Measurements from ENCODE around the gene TREML4.
A peak's percentile ranks its signal among the peaks of the same experiment; 100 is the strongest.

TREML4 gene

GRCh38 chr6:41255638-41256246, 27.6 kb downstream of the TREML4 start:
- no peak overlapping the region for H3K4me3 ChIP-seq (ENCODE audit: low read depth, low read length)
- H3K36me3 ChIP-seq (ENCODE audit: control insufficient read depth, insufficient read depth, low read length) = no peaks in the 10 kb centered on the region
- H3K4me2 ChIP-seq (ENCODE audit: low read length) = no peak overlapping the region
- no peaks in the 10 kb centered on the region for H3K79me2 ChIP-seq
- no peak overlapping the region for H3K27ac ChIP-seq
- no peak for TF ChIP-seq CTCF (IDR thresholded peaks at IDR 0.05)
- H3K27me3 ChIP-seq (ENCODE audit: control insufficient read depth, insufficient read depth, low read length) = no peaks in the 10 kb centered on the region
- H3K9ac ChIP-seq = no peak overlapping the region
- peaks cover 5% of the 10 kb centered on the region for H3K4me1 ChIP-seq
- no peak overlapping the region for H2AFZ ChIP-seq
- H3K9me3 ChIP-seq (ENCODE audit: control insufficient read depth, low read length) = no peaks in the 10 kb centered on the region

- Histone ChIP-seq H3K27ac (peak overlapping the region; percentile 30), H3K27me3 (ENCODE audit: control insufficient read depth, insufficient read depth, low read length) (no peaks in the 10 kb centered on the region), H3K9me3 (ENCODE audit: control insufficient read depth, low read length) (no peaks in the 10 kb centered on the region), H2AFZ (no peak overlapping the region), H3K79me2 (no peaks in the 10 kb centered on the region), H3K4me3 (ENCODE audit: low read depth, low read length) (no peak overlapping the region), H3K36me3 (ENCODE audit: control insufficient read depth, insufficient read depth, low read length) (no peaks in the 10 kb centered on the region), H3K4me2 (ENCODE audit: low read length) (no peak overlapping the region), H3K9ac (no peak overlapping the region), H3K4me1 (peaks cover 5% of the 10 kb centered on the region)
- TF ChIP-seq CTCF (IDR thresholded peaks at IDR 0.05) = no peak
These were observed 28.2 kb downstream of the TREML4 start for GRCh38 chr6:41256383-41256782.

GRCh38 chr6:41257369-41258195, 29.4 kb downstream of the TREML4 start:
- Histone ChIP-seq H3K9me3 (ENCODE audit: control insufficient read depth, low read length) (peaks cover 4% of the 10 kb centered on the region), H3K4me1 (peaks cover 5% of the 10 kb centered on the region), H3K4me3 (ENCODE audit: low read depth, low read length) (no peak overlapping the region), H3K9ac (no peak overlapping the region), H3K4me2 (ENCODE audit: low read length) (no peak overlapping the region), H3K36me3 (ENCODE audit: control insufficient read depth, insufficient read depth, low read length) (no peaks in the 10 kb centered on the region), H3K27me3 (ENCODE audit: control insufficient read depth, insufficient read depth, low read length) (no peaks in the 10 kb centered on the region), H3K27ac (peak overlapping the region; percentile 30), H2AFZ (peak overlapping the region; percentile 45), H3K79me2 (no peaks in the 10 kb centered on the region)
- TF ChIP-seq CTCF (IDR thresholded peaks at IDR 0.05) = no peak

GRCh38 chr6:41258196-41258493, 30.0 kb downstream of the TREML4 start:
- H2AFZ ChIP-seq = no peak overlapping the region
- H3K4me2 ChIP-seq (ENCODE audit: low read length) = no peak overlapping the region
- H3K27ac ChIP-seq = no peak overlapping the region
- H3K27me3 ChIP-seq (ENCODE audit: control insufficient read depth, insufficient read depth, low read length) = no peaks in the 10 kb centered on the region
- no peak overlapping the region for H3K9ac ChIP-seq
- TF ChIP-seq CTCF (IDR thresholded peaks at IDR 0.05) = no peak
- no peak overlapping the region for H3K4me3 ChIP-seq (ENCODE audit: low read depth, low read length)
- no peaks in the 10 kb centered on the region for H3K79me2 ChIP-seq
- H3K36me3 ChIP-seq (ENCODE audit: control insufficient read depth, insufficient read depth, low read length) = no peaks in the 10 kb centered on the region
- H3K4me1 ChIP-seq = peaks cover 5% of the 10 kb centered on the region
- peaks cover 4% of the 10 kb centered on the region for H3K9me3 ChIP-seq (ENCODE audit: control insufficient read depth, low read length)

- no peaks in the 10 kb centered on the region for H3K4me1 ChIP-seq
- no peak overlapping the region for H2AFZ ChIP-seq
- H3K4me3 ChIP-seq (ENCODE audit: low read depth, low read length) = no peak overlapping the region
- no peaks in the 10 kb centered on the region for H3K79me2 ChIP-seq
- no peak for TF ChIP-seq CTCF (IDR thresholded peaks at IDR 0.05)
- H3K27me3 ChIP-seq (ENCODE audit: control insufficient read depth, insufficient read depth, low read length) = no peaks in the 10 kb centered on the region
- H3K27ac ChIP-seq = no peak overlapping the region
- no peak overlapping the region for H3K4me2 ChIP-seq (ENCODE audit: low read length)
- no peaks in the 10 kb centered on the region for H3K36me3 ChIP-seq (ENCODE audit: control insufficient read depth, insufficient read depth, low read length)
- H3K9ac ChIP-seq = no peak overlapping the region
- peaks cover 4% of the 10 kb centered on the region for H3K9me3 ChIP-seq (ENCODE audit: control insufficient read depth, low read length)
These were observed 34.3 kb downstream of the TREML4 start for GRCh38 chr6:41262401-41262800.
